IPS DF 6.9 (cell line): ENCODE results near the gene PLD4.

Experiments used
- DNase-seq: peaks from one replicate; pipeline ENCODE4 v3.0.0-alpha.2; 2013; ENCODE audit warnings: low read depth, low spot score
- H3K27ac ChIP-seq: one replicate; pipeline ENCODE4 v1.5.1; 2013; ENCODE audit warnings: low read length, control low read depth
- H3K27me3 ChIP-seq: 2 replicates; pipeline ENCODE4 v1.6.1; 2013; ENCODE audit warnings: mild to moderate bottlenecking, low read length; ENCODE audit not compliant: control insufficient read depth, insufficient read depth
- H3K36me3 ChIP-seq: 2 replicates; pipeline ENCODE4 v1.6.1; 2013; ENCODE audit warnings: low read length; ENCODE audit not compliant: control insufficient read depth, insufficient read depth
- H3K4me1 ChIP-seq: 2 replicates; pipeline ENCODE4 v1.6.1; 2013; ENCODE audit warnings: low read length; ENCODE audit not compliant: control insufficient read depth, insufficient read depth
- H3K4me3 ChIP-seq: 2 replicates; pipeline ENCODE4 v1.5.1; 2013; ENCODE audit warnings: mild to moderate bottlenecking, low read length
- H3K9me3 ChIP-seq: 2 replicates; pipeline ENCODE4 v1.6.1; 2013; ENCODE audit warnings: low read length, inconsistent platforms; ENCODE audit not compliant: control insufficient read depth, insufficient read depth
- WGBS: extraction: QIAGEN DNeasy Blood & Tissue Kit; methylation state at CpG from one replicate; pipeline ENCODE4 v1.1.7; 2013; ENCODE audit warnings: mixed read lengths, missing lambda C conversion rate; ENCODE audit not compliant: insufficient read length, insufficient coverage; 5-methylcytosine and 5-hydroxymethylcytosine counted together

The PLD4 gene

DNA sequence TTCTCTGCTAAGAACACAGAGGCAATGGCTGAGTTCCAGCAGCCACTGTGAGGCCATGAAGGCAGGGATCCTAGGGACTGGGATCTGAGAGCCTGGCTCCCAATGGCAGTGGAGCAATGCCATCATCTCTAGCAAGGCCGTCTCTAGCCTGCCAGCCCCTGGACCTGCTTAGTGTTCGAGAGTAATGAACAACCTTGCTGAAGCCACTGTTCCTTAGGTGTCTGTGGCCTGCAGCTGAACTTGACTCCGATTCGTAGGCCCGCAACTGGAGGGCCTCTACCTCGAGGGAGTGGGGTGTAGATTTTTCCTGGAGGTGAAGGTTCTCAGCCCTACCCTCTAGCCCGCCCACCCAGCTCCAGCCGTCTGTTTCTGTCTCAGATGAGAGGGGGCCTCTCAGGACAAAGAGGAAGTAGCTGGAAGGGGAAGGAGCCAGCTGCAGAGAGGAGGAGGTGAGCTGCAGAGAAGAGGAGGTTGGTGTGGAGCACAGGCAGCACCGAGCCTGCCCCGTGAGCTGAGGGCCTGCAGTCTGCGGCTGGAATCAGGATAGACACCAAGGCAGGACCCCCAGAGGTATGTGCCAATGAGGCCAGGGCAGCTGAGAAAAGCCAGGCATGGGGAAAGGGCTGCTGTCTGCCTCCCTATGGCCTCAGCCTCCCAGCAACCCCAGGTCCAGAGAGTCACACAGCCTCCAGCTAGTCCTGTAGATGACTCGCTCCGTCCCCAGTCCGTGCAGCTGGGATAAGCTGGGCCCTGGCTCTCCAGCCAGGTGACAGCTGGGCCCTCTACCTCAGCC lies at the start of gene PLD4:
TSS of gene PLD4 (plus strand) at position 459 of the 793 bp plus-strand sequence. CDS start 2,262 bp downstream, outside the sequence.
- Histone ChIP-seq H3K27me3 (no peaks in the 10 kb centered on the region), H3K27ac (no peak within 1 kb of the TSS), H3K4me1 (0 out of 2 replicates have a peak, but pooled peaks cover 4% of the 10 kb centered on the region), H3K4me3 (no peak within 1 kb of the TSS), H3K9me3 (no peaks in the 10 kb centered on the region), H3K36me3 (no peaks in the 10 kb centered on the region)
- WGBS = no CpG with 5 or more reads among the region's 14 CpGs
- no peak for DNase-seq

GRCh38 chr14:104875412-104875751 lies 49.3 kb upstream of the PLD4 start:
- DNase-seq = no peak
- no CpG with 5 or more reads among the region's 13 CpGs for WGBS

DNA sequence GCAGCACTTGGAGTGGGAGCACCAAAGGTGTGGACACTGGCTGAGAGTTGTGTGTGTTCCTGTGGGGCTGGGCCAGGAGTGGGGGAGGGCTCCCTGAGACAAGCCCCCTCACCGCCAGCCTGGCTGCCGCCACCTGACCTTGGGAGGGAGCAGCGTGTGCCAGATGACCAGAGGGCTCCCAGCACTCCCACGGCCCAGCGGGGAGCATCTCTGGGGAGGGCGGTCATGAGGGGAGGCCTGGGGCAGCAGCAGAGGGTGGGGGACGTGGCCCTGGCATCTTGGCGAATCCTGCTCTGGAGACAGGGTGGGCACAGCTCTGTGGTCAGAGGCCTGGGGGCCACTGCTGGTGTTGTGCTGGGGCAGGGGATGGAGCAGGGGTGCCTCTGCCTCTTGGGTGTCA lies 48.9 kb upstream of the PLD4 start:
- no CpG with 5 or more reads among the region's 8 CpGs for WGBS
- Histone ChIP-seq H3K9me3 (no peaks in the 10 kb centered on the region), H3K27ac (no peak overlapping the region), H3K4me3 (no peak overlapping the region), H3K4me1 (peaks cover 10% of the 10 kb centered on the region), H3K36me3 (peaks cover 10% of the 10 kb centered on the region), H3K27me3 (no peaks in the 10 kb centered on the region)
- no peak for DNase-seq

More at GRCh38 chr14:104875412-104875751, 49.3 kb upstream of the PLD4 start:
- H3K4me3 ChIP-seq = no peak overlapping the region
- H3K27me3 ChIP-seq = no peaks in the 10 kb centered on the region
- peaks cover 6% of the 10 kb centered on the region for H3K36me3 ChIP-seq
- no peak overlapping the region for H3K27ac ChIP-seq
- peaks cover 10% of the 10 kb centered on the region for H3K4me1 ChIP-seq
- H3K9me3 ChIP-seq = no peaks in the 10 kb centered on the region

DNA sequence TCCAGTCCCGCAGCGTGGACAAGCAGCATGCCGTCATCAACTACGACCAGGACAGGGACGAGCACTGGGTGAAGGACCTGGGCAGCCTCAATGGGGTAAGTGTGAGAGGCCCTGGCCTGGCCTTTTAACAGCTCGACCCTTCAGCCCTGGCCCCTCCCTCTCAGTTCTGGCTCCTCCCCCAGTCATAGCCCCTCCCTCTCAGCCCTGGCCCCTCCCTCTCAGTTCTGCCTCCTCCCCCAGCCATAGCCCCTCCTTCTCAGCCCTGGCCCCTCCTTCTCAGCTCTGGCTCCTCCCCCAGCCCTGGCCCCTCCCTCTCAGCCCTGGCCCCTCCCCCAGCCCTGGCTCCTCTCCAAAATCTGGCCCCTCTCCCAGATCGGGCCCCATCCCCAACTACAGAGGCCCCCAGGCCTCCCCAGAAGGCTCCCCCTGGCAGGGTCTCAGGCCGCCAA lies 48.4 kb upstream of the PLD4 start:
- WGBS = no CpG with 5 or more reads among the region's 8 CpGs
- no peak for DNase-seq

DNA sequence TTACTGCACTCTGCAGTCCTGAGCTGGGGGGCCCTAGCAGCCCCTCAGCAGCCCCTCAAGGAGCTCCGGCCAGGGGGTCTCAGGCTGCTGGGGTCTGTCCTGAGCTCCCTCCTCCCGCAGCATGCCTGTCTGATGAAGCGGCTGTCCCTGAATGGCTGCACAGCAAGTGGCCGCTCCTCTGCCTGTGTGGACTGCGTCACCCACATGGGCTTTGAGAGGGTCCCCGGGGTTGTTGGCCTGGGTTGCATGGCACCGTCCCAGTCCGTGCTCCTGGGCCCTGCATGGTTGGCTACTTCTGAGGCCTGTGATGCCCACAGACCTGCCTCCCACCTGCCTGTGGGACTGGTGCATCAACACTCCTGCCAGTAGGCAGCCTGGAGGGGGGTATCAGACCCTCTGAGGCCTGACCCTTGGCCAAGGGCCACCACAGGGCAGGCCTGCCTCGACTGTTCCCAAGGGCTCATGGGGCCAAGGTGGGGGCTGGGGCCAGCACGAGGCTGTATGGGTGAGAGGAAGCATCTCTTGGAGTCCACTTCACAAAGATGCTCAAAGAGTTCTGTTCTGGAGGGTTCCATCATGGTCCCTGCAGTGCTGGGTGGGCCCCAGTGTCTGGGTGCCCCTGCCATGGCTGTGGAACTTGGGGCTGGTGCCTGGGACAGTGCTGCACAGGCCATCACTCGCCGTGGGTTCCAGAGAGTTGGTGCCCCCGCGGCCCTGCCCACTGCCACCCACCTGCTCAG lies 47.4 kb upstream of the PLD4 start:
- H3K36me3 ChIP-seq = peaks cover 10% of the 10 kb centered on the region
- no CpG with 5 or more reads among the region's 14 CpGs for WGBS
- no peak overlapping the region for H3K27ac ChIP-seq
- H3K9me3 ChIP-seq = no peaks in the 10 kb centered on the region
- no peak overlapping the region for H3K4me3 ChIP-seq
- H3K4me1 ChIP-seq = peaks cover 11% of the 10 kb centered on the region
- no peaks in the 10 kb centered on the region for H3K27me3 ChIP-seq
- no peak for DNase-seq

More for the DNA sequence above, 48.4 kb upstream of the PLD4 start:
- Histone ChIP-seq H3K36me3 (peaks cover 10% of the 10 kb centered on the region), H3K9me3 (no peaks in the 10 kb centered on the region), H3K27ac (no peak overlapping the region), H3K4me3 (no peak overlapping the region), H3K4me1 (peaks cover 10% of the 10 kb centered on the region), H3K27me3 (no peaks in the 10 kb centered on the region)

DNA sequence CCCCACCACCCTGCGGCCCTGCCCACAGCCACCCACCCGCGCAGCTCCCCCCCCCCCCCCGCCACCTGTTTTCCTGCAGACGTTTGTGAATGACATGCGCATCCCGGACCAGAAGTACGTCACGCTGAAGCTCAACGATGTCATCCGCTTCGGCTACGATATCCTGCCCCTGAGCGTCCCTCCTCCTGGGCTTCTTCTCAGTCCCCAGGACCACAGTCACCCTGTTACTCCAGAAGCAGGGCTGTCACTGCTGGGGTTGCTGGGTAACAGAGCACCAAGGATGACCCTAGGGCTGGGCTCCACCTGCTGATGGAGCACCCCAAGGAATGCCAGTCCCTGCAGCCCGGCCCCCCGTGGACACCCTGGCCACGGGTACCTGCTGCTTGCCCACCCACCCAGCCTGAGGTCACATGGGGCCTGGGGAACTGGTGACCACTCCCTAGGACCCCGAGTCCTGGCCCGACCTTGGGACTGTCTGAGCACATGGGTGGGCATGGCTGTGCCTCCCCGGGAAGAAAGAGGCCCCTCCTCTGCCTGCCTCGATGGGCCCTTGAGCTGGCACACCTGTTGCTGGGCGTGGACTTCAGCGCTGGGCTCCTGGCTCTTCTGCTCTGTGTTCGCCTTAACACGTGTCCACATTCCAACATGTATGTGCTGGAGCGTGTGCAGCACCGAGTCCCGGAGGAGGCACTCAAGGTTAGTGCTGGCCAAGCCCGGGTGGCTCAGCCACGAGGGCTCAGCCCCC lies 46.7 kb upstream of the PLD4 start:
- H3K36me3 ChIP-seq = peaks cover 11% of the 10 kb centered on the region
- no peaks in the 10 kb centered on the region for H3K27me3 ChIP-seq
- H3K9me3 ChIP-seq = no peaks in the 10 kb centered on the region
- no peak overlapping the region for H3K4me3 ChIP-seq
- no CpG with 5 or more reads among the region's 30 CpGs for WGBS
- H3K27ac ChIP-seq = no peak overlapping the region
- peaks cover 9% of the 10 kb centered on the region for H3K4me1 ChIP-seq
- DNase-seq = no peak

- no CpG with 5 or more reads among the region's 14 CpGs for WGBS
- Histone ChIP-seq H3K9me3 (no peaks in the 10 kb centered on the region), H3K4me3 (no peak overlapping the region), H3K4me1 (peaks cover 6% of the 10 kb centered on the region), H3K36me3 (peaks cover 15% of the 10 kb centered on the region), H3K27me3 (no peaks in the 10 kb centered on the region), H3K27ac (no peak overlapping the region)
- DNase-seq = no peak
Measured at GRCh38 chr14:104878582-104878981, 46.1 kb upstream of the PLD4 start.

GRCh38 chr14:104879201-104879982 lies 45.3 kb upstream of the PLD4 start:
- H3K36me3 ChIP-seq = peaks cover 15% of the 10 kb centered on the region
- H3K4me1 ChIP-seq = peaks cover 6% of the 10 kb centered on the region
- H3K27ac ChIP-seq = no peak overlapping the region
- no peaks in the 10 kb centered on the region for H3K27me3 ChIP-seq
- no peak overlapping the region for H3K4me3 ChIP-seq
- no CpG with 5 or more reads among the region's 29 CpGs for WGBS
- no peaks in the 10 kb centered on the region for H3K9me3 ChIP-seq
- DNase-seq = no peak

DNA sequence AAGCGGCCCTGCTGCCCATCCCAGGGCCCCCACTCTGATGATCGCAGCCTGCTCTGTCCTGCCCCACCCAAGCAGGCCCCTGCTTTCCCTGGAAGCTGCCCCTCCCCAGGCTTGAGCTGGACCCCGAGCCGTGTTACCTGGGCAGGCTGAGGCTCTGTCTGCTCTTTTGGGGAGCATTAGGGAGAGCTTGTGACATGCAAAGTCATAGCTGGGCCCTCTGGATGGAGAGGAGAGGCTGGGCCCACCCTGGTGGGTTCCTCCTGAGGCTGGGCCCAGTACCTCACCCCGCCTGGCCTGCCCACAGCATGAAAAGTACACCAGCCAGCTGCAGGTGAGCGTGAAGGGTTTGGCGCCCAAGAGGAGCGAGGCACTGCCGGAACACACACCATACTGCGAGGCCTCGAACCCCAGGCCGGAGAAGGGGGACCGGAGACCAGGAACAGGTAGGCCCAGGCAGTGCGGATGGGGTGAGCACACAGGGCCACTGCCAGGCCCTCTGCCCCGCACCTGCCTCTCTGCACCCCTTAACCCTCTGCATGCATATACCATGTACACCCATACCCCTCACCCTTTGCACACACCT lies 44.6 kb upstream of the PLD4 start:
- no CpG with 5 or more reads among the region's 15 CpGs for WGBS
- H3K27ac ChIP-seq = no peak overlapping the region

More for the DNA sequence above, 44.6 kb upstream of the PLD4 start:
- Histone ChIP-seq H3K4me1 (peaks cover 6% of the 10 kb centered on the region), H3K9me3 (no peaks in the 10 kb centered on the region), H3K36me3 (peaks cover 15% of the 10 kb centered on the region), H3K27me3 (no peaks in the 10 kb centered on the region), H3K4me3 (no peak overlapping the region)
- no peak for DNase-seq
